ENCODE measurements around the gene EHMT1. TPM values are rescaled to one million over a fixed set of nuclear protein-coding genes. Genes with fewer than 3 reads are reported as not detected.

Gene EHMT1
- 36.7 TPM for polyA plus RNA-seq (2013, experiment 1 of 2; ENCODE audit: insufficient read length)
- 32.1 TPM for polyA plus RNA-seq (2013, experiment 2 of 2; ENCODE audit: insufficient read length)

- DNase-seq, result peak; percentile 81
Observed at GRCh38 chr9:137618105-137619067, at the start of gene EHMT1. Gene EHMT1 (plus strand): TSS chr9:137619005. CDS start chr9:137619029, 24 bp downstream.

- DNase-seq, result no peak
Observed at GRCh38 chr9:137569609-137570203, 49.1 kb upstream of the EHMT1 start.

DNA sequence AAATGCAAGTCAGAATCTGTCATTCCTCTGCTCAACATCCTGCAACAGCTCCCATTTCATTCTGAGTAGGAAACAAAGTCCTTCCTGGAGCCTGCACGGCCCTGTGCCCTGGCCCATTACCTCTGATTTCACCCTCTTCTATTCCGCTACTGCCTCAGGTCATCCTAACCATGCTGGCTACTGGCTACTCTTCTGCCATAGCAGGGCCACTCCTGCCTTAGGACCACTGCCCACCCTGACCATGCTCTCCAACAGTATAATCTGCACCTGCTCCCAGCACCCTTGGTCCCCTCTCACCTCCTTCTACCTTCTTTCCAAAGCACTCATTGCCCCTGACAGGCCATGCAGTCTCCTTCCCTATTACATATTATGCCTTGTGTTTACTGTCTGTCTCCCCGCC, 48.2 kb upstream of the EHMT1 start:
- no peak for DNase-seq

- no peak for DNase-seq
Observed at GRCh38 chr9:137574192-137574591, 44.6 kb upstream of the EHMT1 start.

- DNase-seq, result no peak
Observed at GRCh38 chr9:137575364-137575715, 43.5 kb upstream of the EHMT1 start.

DNA sequence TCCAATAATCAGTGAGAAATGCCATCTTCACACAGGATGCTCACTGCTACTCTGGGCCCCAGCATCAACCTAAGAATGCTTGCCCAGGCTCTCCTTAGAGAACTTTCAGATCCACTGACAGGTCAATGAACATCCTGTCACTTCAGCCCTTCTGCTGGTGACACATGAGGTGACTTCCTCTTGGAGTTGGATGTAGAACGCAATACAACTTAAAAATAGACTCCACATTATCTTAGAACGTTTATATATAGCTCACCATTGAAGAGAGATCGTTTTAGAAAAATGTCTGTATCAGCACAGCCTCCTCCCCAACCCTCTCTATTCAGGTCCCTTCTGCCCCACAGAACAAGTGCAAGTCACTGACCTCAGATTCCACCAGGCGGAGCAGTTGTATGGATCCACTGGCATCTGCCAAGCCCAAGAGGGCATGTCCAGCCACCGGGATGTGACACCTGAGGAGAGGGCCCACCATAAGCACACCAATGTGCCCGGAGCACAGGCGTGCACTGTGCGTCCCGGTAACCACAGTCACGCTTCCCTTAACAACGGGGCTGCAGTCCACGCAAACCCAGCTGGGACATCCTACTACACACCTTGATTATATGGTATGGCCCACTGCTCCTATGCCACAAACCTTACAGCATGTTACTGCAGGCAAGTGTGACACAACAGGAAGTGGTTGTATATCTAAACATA, 42.9 kb upstream of the EHMT1 start:
- DNase-seq, result no peak

DNA sequence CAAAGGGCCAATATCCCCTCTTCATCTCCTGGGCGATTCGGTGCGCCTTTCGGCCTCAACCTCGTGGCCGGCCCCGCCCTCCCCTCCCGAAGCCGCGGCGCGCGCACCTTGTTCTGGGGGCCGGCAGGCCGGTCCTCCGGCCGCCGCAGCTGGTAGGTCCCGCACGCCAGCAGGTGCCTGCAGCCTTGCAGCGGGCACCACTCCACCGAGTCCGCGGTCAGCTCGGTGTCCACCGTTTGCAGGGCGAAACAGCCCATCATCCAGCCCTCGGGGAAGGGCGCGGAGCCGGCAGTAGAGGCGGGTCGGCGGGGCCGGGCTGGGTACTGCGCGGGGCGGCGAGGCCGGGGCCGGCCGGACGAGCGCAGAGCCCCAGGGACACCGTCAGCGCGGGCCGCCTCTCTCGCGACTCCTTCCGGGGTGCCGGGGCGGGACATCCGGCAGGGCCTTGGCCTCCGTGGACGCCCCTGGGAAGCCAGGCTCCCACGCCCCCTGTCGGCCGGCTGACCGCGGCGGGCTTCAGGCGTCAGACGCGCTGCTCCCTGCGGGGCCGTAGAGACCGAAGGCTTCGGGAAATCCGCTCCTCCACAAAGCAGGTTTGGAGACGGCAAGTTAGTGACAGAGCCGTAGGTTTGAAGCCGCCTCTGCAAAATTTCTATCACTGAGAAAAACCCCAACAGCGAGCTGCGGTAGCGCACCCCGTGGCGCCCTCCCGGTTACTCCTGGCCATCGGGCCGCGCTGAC, 40.1 kb upstream of the EHMT1 start, which contains the start of gene DPH7:
Gene DPH7 (minus strand): TSS at position 408 of the 741 bp plus-strand sequence. CDS start 148 bp downstream, at position 260.
- DNase-seq, result peak; percentile 91

DNA sequence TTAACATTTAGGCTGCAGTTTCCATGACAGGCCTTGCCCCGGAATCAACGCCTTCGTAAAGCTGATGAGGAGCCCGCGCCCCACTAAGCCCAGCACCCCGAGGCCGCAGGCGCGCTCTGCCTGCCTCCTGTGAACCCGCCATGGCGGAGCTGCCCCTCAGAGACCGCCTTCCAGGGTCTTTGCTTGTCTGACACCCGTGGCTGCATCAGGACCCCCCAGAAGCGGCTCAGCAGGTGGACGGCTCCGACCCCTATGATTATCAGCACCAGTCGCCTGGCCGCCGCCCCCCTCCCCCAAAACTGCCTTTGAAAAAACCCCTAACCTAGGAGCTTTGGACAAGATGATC, 39.6 kb upstream of the EHMT1 start:
- no peak for DNase-seq

DNA sequence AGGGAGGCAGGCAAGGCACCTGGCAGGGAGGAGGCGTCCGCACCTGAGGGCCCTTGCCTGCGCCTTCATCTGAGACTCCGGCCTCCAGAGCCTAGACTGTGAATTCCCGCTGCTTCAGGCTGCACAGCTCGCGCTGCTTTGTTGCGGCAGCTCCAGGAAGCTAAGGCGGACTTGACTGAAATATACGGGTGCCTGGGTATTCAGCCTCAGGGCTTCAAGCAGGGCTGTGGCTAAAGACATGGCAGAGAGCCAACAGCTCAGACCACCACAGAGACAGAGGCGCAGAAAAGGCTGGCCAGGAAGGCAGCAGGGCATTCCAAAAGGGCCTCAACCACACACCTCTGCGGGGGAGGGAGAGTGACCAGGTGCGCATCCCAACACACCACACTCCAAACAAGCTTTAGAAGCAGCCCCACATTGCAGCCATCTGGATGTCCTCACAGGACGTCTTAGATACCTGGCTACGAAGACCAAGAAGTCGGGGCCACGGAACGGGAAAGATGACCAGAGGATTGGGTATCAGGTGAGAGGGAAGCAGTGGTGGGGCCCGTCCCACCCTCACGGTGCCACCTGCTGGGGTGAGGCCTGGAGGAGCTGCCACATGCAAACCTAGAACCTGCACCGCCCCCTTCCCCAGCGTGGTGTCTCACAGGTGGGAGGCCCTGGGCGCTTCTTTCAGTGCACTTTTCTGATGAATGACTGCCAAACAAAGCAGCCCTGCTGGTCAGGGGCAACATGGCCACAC, 38.4 kb upstream of the EHMT1 start:
- DNase-seq, result no peak

GRCh38 chr9:137580954-137581322, 37.9 kb upstream of the EHMT1 start:
- no peak for DNase-seq

DNA sequence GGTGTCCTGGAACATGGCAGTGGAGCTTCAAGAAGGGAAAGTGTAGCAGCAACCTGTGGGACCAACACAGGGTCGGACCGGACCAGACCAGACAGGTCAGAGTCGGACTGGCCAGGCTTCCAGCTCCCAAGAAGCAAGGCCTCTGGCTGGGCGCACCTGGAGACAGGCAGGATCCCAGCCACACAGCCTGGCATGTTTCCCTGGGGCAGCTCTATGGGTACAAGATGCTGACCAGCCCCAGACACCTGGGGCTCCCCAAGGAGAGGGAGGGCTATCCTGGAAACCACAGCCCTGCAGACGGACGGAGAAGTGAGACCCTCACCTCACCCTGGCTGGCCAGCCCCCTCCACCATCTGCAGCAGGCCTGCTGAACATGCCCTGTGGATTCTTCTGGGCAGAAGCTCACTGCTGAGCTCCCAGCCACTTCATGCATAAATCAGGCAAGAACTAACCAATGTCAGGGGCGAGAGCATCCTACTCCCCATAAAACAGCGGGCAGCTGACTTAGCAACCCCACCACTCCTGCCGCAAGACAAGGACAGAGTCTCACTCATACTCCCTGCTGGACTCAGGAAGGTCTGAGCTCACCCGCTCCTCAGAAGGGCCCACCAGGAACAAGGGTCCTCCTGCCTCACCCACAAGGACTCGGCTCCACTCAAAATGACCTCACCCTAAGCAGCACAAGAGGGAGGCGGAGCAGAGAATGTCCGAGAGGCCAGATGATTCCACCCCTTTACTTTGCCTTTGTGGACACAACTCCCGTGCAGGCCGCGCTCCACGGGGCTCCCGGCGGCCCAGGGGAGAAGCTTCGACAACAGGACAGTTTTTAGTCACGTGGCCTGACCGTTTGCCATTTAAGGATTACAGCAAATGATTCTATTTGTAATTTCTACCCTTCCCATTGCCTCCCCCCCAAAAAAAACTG, 37.2 kb upstream of the EHMT1 start:
- no peak for DNase-seq

DNA sequence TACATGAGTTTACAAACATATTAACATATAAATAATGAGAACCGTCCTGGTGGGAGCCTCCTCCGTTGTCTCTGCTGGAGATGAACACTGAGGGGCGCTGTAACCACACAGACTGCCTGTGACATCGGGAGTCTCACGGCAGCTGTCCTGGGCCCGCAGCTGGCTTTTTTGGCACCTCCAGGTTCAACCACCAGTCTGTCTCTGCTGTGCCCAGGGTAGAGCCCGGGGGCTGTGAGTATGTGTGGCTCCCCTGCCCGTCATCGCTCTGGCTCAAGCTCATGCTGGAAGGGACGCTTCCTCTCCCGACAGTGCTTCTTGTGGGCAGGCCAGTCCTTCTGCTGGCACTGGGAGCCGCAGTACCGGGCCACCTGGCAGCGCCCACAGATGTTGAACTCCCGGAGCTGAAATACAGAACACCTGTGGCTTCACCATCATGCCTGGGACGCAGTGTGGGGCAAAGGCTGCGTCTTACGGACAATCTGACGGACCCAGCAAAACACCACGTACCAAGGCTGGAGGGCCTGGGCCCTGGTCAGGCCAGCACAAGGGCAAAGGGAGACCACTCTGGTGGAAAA, 36.4 kb upstream of the EHMT1 start:
- no peak for DNase-seq

DNA sequence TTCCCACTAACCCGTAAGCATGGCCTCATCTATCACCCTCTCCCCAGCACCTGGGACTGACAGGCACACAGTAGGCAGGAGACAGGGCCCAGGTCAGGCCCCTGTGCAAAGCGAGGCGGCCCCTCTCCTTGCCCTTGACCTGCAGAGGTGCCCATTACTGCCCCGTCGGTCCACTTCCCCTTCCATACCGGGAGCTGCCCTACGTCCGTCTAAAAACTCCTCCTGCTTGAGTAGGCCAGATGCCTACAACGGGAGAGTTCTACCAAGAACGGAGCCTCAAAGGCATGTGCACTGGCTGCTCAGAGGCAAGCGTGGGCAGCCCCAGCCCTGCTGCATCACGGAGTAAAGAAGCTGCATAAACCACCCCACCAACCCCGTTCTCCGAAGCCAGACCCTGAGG, 35.5 kb upstream of the EHMT1 start:
- DNase-seq, result no peak

DNA sequence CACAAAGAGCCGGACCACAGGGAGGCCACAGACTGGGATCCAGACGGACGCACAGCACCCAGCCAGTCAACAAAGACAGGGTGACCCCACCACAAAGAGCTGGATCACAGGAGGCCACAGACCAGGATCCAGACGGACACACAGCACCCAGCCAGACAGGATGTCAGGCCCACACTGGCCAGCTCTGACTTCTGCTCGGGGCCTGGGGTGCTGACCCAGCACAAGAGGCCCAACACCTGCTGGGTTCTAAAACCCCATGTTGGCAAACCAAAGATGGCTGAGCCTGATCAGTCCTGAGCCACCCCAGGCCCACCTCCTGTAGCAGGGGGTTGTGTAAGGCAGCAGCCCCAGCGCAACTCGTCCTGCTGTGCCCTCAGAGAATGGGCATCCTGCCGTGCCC, 34.8 kb upstream of the EHMT1 start:
- DNase-seq, result no peak

DNA sequence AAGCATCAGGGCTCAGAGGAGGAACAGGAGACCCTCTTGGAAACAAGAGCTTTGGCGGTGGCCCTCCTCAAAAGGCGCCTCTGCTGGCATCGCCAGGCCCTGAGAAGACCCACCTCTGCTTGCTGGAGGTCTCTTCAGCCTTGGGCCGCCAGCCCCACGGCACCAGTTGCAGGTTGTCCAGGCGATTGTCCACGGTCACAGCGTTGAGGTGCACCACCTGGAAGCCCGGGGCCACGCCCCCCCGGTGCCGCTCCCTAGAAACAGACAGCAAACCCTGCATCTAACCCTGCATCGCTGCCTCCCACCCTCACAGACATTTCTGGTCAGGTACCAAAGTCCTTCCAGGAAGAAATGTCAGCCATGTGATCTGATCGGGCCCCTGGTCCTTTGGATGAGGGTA, 32.0 kb upstream of the EHMT1 start:
- no peak for DNase-seq

- DNase-seq, result no peak
Observed at GRCh38 chr9:137588311-137588710, 30.5 kb upstream of the EHMT1 start.

GRCh38 chr9:137588891-137589290, 29.9 kb upstream of the EHMT1 start:
- DNase-seq, result no peak

- DNase-seq, result peak; percentile 17
Observed at GRCh38 chr9:137589441-137590122, 29.2 kb upstream of the EHMT1 start.

- DNase-seq, result no peak
Observed at GRCh38 chr9:137590123-137590468, 28.7 kb upstream of the EHMT1 start.
